Astrocyte (in vitro differentiated cells and primary cell): ENCODE data around the gene NR1H2. TPM values are rescaled to one million over a fixed set of nuclear protein-coding genes. Genes with fewer than 3 reads are reported as not detected.

ENCODE experiments used
- DNase-seq: peaks from one replicate; pipeline ENCODE4 v3.0.0-alpha.2; 2010; ENCODE audit warnings: low read depth
- FAIRE-seq: peaks from 2 replicates; lab custom pipeline; 2011; peaks lifted over from hg19 to GRCh38; lab: Jason Lieb, UNC
- H2AFZ ChIP-seq: 2 replicates; pipeline ENCODE4 v1.6.0; 2012; ENCODE audit warnings: low read depth, low read length, inconsistent platforms
- H3K27ac ChIP-seq: 2 replicates; pipeline ENCODE4 v1.5.1; 2011; ENCODE audit warnings: low read depth, low read length, inconsistent platforms
- H3K27me3 ChIP-seq: 2 replicates; pipeline ENCODE4 v1.6.0; 2011; ENCODE audit warnings: low read length, inconsistent platforms; ENCODE audit not compliant: insufficient read depth
- H3K36me3 ChIP-seq: 2 replicates; pipeline ENCODE4 v1.5.1; 2011; ENCODE audit warnings: low read length, inconsistent platforms; ENCODE audit not compliant: insufficient read depth
- H3K4me1 ChIP-seq: 2 replicates; pipeline ENCODE4 v1.5.1; 2011; ENCODE audit warnings: low read length, inconsistent platforms; ENCODE audit not compliant: insufficient read depth
- H3K4me2 ChIP-seq: 2 replicates; pipeline ENCODE4 v1.6.0; 2012; ENCODE audit warnings: low read length, inconsistent platforms
- H3K4me3 ChIP-seq: 2 replicates; pipeline ENCODE4 v1.5.1; 2011; ENCODE audit warnings: low read depth, mild to moderate bottlenecking, low read length, inconsistent platforms; ENCODE audit not compliant: insufficient read depth
- H3K79me2 ChIP-seq: 2 replicates; pipeline ENCODE4 v1.6.0; 2012; ENCODE audit warnings: mild to moderate bottlenecking, low read length, inconsistent platforms; ENCODE audit not compliant: insufficient read depth
- H3K9ac ChIP-seq: 2 replicates; pipeline ENCODE4 v1.6.0; 2012; ENCODE audit warnings: mild to moderate bottlenecking, low read length, inconsistent platforms
- H3K9me3 ChIP-seq: 2 replicates; pipeline ENCODE4 v1.5.1; 2012; ENCODE audit warnings: low read depth, mild to moderate bottlenecking, low read length, inconsistent platforms; ENCODE audit not compliant: insufficient read depth
- H4K20me1 ChIP-seq: 2 replicates; pipeline ENCODE4 v1.6.0; 2012; ENCODE audit warnings: low read length, inconsistent platforms; ENCODE audit not compliant: insufficient read depth
- H3K27ac Mint-ChIP-seq: one replicate; pipeline ENCODE4 v1.8.0; 2021; ENCODE audit warnings: mild to moderate bottlenecking, mixed read lengths; ENCODE audit not compliant: unreplicated experiment
- H3K27me3 Mint-ChIP-seq: one replicate; pipeline ENCODE4 v1.8.0; 2021; ENCODE audit warnings: low read depth, mixed read lengths; ENCODE audit not compliant: unreplicated experiment
- H3K36me3 Mint-ChIP-seq: one replicate; pipeline ENCODE4 v1.8.0; 2021; ENCODE audit warnings: low read depth, mixed read lengths; ENCODE audit not compliant: unreplicated experiment
- H3K4me1 Mint-ChIP-seq: one replicate; pipeline ENCODE4 v1.8.0; 2021; ENCODE audit warnings: low read depth, mixed read lengths; ENCODE audit not compliant: unreplicated experiment
- H3K4me3 Mint-ChIP-seq: one replicate; pipeline ENCODE4 v1.8.0; 2021; ENCODE audit warnings: mild to moderate bottlenecking, moderate library complexity, mixed read lengths; ENCODE audit not compliant: unreplicated experiment
- H3K9me3 Mint-ChIP-seq: one replicate; pipeline ENCODE4 v1.8.0; 2021; ENCODE audit warnings: mild to moderate bottlenecking, mixed read lengths; ENCODE audit not compliant: unreplicated experiment
- EZH2 ChIP-seq: IDR thresholded peaks from 2 replicates; pipeline ENCODE4 v1.6.1; 2012; ENCODE audit warnings: mild to moderate bottlenecking, low read length, inconsistent platforms; ENCODE audit not compliant: insufficient read depth
- total RNA-seq: library from RNA; stranded (reverse); gene quantifications from 2 replicates; pipeline ENCODE4 v1.2.1, GENCODE V29; 2021
- TF ChIP-seq, protein P1 (sequence below): IDR thresholded peaks from 2 replicates; pipeline ENCODE4 v1.5.1; 2011; ENCODE audit warnings: low read depth, mild to moderate bottlenecking, inconsistent platforms, low read length, moderate library complexity; ENCODE audit not compliant: insufficient read depth

Gene NR1H2
- total RNA-seq, 1 donor from 2014 or later, result 33.4 TPM

- FAIRE-seq (no peak), DNase-seq (no peak)
- Histone ChIP-seq H3K36me3 (no peaks in the 10 kb centered on the region), H3K4me1 (no peaks in the 10 kb centered on the region), H3K27ac (no peak overlapping the region), H3K79me2 (no peaks in the 10 kb centered on the region), H3K9ac (no peak overlapping the region), H3K4me2 (no peak overlapping the region), H4K20me1 (no peaks in the 10 kb centered on the region), H3K9me3 (no peaks in the 10 kb centered on the region), H2AFZ (no peak overlapping the region), H3K27me3 (no peaks in the 10 kb centered on the region), H3K4me3 (no peak overlapping the region)
- Mint-ChIP-seq H3K27ac (no peak overlapping the region), H3K4me1 (no peaks in the 10 kb centered on the region), H3K27me3 (no peaks in the 10 kb centered on the region), H3K4me3 (no peak overlapping the region), H3K9me3 (peaks cover 4% of the 10 kb centered on the region), H3K36me3 (peaks cover 6% of the 10 kb centered on the region)
- TF ChIP-seq EZH2, result no peak
- TF ChIP-seq, protein P1, sequence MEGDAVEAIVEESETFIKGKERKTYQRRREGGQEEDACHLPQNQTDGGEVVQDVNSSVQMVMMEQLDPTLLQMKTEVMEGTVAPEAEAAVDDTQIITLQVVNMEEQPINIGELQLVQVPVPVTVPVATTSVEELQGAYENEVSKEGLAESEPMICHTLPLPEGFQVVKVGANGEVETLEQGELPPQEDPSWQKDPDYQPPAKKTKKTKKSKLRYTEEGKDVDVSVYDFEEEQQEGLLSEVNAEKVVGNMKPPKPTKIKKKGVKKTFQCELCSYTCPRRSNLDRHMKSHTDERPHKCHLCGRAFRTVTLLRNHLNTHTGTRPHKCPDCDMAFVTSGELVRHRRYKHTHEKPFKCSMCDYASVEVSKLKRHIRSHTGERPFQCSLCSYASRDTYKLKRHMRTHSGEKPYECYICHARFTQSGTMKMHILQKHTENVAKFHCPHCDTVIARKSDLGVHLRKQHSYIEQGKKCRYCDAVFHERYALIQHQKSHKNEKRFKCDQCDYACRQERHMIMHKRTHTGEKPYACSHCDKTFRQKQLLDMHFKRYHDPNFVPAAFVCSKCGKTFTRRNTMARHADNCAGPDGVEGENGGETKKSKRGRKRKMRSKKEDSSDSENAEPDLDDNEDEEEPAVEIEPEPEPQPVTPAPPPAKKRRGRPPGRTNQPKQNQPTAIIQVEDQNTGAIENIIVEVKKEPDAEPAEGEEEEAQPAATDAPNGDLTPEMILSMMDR, result no peak
These were observed 33.1 kb downstream of the NR1H2 start for GRCh38 chr19:50409347-50409746.

DNA sequence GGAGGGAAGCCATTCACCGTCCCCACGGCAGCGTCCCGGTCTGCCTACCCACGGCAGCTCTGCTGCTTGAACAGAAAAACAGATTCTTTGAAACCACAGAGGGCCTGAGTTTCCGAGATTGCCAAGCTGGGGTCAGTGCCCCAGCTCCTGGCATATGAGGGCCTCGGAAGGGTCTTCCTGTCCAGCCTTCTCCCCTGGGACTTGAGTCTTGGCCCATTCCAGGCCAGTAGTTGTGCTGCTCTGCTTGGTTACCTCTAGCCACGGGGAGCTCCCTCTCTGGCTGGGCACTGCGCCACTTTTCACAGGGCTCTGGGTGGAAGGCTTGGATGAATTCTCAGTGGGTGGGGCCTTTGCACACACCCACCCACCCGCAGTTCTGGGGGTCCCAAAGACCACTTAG is 33.9 kb downstream of the NR1H2 start:
- TF ChIP-seq, protein P1, result no peak
- Histone ChIP-seq H3K27ac (no peak overlapping the region), H3K36me3 (no peaks in the 10 kb centered on the region), H4K20me1 (no peaks in the 10 kb centered on the region), H3K4me1 (no peaks in the 10 kb centered on the region), H3K4me2 (no peak overlapping the region), H2AFZ (no peak overlapping the region), H3K9ac (no peak overlapping the region), H3K4me3 (no peak overlapping the region), H3K9me3 (no peaks in the 10 kb centered on the region), H3K27me3 (no peaks in the 10 kb centered on the region), H3K79me2 (no peaks in the 10 kb centered on the region)
- peaks cover 6% of the 10 kb centered on the region for H3K36me3 Mint-ChIP-seq
- DNase-seq (no peak), FAIRE-seq (no peak)
- no peaks in the 10 kb centered on the region for H3K4me1 Mint-ChIP-seq
- H3K27ac Mint-ChIP-seq, result no peak overlapping the region
- H3K27me3 Mint-ChIP-seq, result no peaks in the 10 kb centered on the region
- H3K4me3 Mint-ChIP-seq, result no peak overlapping the region
- H3K9me3 Mint-ChIP-seq, result peaks cover 4% of the 10 kb centered on the region

DNA sequence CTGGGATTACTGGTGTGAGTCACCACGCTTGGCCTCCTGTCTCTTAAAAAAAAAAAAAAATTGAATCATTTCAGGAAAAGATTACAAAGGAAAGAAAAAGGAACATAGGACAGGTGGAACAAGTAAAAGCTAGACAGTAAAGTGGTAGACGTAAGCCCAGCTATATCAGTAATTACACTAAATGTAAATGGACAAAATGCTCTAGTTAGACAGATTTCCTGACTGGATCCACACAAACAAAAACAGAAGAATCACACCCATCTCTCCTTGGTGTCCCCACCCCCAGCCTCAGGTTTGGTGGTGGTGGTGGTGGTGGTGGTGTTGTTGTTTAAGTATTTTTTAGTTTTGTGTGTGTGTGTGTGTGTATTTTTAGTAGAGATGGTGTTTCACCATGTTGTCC is 36.2 kb downstream of the NR1H2 start:
- TF ChIP-seq, protein P1, result no peak
- TF ChIP-seq EZH2, result no peak
- FAIRE-seq, result no peak
- H3K36me3 Mint-ChIP-seq, result peaks cover 4% of the 10 kb centered on the region
- Histone ChIP-seq H3K27ac (no peak overlapping the region), H3K36me3 (no peaks in the 10 kb centered on the region), H3K27me3 (no peaks in the 10 kb centered on the region), H3K79me2 (no peaks in the 10 kb centered on the region), H3K9ac (no peak overlapping the region), H3K4me2 (no peak overlapping the region), H3K9me3 (no peaks in the 10 kb centered on the region), H3K4me3 (no peak overlapping the region), H3K4me1 (no peaks in the 10 kb centered on the region), H2AFZ (no peak overlapping the region), H4K20me1 (no peaks in the 10 kb centered on the region)
- H3K27me3 Mint-ChIP-seq, result no peaks in the 10 kb centered on the region
- H3K4me1 Mint-ChIP-seq, result no peaks in the 10 kb centered on the region
- no peak for DNase-seq
- H3K4me3 Mint-ChIP-seq, result no peak overlapping the region
- H3K9me3 Mint-ChIP-seq, result peaks cover 2% of the 10 kb centered on the region
- H3K27ac Mint-ChIP-seq, result no peak overlapping the region
